ENCODE measurements around the gene COMMD1.
"Not testable (repeated sequence)": the region's sequence is repeated elsewhere in the genome, so short reads cannot be mapped to it uniquely, and the experiment has no call there.

The COMMD1 gene

GRCh38 chr2:61905372-61906185 is at the start of gene COMMD1:
TSS of gene COMMD1 (plus strand) at chr2:61905674. CDS start at chr2:61905679, 5 bp downstream.
- DNase-seq: peak; percentile 80 to 81

DNA sequence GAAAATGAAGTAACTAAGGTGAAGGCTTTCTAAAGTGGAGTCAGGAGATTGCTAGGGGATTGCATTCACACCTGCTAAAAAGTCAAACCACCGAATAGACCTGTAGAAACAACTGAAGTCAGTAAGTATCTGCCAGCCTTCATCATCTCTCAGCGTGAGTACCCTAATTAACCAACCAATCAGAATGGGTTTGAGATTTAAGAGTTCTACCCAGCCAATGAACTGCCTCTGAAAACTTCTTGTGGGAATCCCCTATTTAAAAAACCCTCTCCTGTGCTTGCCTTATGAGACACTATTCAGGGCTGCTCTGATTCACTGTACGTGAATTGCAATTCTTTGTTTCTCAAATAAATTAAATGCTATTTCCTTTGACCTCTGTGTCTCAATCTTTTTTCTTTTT is 48.2 kb upstream of the COMMD1 start:
- no peak for DNase-seq

DNA sequence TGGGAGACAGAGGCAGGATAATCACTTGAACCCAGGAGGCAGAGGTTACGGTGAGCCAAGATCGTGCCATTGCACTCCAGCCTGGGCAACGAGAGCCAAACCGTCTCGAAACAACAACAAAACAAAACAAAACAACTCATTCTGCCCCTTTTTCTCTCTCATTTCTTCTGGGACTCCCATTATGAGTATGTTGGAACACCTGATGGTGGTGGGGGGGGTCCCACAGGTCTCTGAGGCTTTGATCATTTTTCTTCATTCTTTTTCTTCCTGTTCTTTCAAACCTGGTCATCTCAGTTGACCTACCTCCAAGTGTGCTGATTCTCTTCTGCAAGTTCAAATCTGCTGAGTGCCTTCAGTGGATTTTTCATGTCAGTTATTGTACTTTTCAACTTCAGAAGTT is 43.4 kb upstream of the COMMD1 start:
- no peak for DNase-seq

DNA sequence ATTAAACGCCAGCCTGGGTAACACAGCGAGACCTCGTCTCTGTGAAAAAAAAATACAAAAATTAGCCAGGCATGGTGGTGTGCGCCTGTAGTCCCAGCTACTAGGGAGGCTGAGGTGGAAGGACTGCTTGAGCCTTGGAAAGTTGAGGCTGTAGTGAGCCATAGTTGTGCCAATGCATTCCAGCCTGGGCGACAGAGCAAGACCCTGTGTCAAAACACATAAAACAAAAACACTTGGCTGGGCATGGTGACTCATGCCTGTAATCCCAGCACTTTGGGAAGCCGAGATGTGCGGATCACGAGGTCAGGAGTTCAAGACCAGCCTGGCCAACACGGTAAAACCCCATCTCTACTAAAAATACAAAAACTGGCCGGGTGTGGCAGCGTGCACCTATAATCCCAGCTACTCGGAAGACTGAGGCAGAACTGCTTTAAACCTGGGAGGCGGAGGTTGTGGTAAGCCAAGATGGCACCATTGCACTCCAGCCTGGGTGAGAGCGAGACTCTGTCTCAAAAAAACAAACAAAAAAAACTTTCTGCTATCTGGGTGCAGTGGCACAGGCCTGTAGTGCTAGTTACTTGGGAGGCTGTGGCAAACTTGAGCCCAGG is 38.9 kb upstream of the COMMD1 start:
- not testable (repeated sequence) for DNase-seq

DNA sequence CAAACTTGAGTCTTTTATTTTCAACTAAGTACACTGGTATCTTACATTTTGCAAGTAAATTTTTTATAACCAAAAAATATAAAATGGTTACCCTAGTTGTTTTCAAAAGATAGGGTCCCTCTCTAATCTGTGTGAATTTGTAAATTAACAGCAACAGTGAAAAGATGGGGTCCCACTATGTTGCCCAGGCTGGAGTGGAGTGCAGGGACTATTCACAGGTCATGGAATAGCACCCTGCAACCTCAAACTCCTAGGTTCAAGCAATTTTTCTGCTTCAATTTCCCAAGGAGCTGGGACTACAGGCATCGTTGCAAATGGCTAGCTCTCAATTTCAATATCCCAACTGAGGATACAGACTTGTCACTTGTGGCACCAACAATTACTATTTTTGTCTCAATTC is 29.1 kb upstream of the COMMD1 start:
- no peak for DNase-seq

DNA sequence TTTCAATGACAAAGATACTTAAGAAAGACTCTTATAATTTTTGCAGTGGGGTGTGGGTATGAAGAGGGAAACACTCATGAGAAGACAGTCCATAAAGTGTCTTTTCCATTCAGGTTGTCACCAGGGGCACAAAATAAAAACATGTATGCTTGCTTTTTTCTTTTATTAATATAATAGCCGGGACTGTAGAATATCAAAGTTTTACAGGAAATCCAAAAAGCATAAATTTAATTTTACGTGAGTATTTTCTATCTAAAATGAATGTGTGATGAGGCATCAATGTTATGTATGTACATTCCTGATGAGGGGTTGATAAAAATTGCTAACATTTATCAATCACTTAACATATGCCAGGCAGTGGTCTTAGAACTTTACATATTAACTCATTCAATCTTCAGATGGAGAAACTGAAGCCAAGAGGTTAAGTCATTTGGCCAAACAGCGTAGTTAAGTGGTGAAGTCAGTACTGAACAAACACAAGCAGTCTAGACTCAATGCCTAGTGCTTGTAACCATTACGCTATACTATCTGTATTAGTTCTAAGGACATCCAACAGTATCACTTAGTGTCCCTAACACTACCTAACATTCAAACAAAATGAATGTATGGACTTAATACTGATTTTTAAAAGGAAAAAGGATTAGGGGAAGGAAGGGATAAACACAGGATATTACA is 27.8 kb upstream of the COMMD1 start:
- DNase-seq: no peak

DNA sequence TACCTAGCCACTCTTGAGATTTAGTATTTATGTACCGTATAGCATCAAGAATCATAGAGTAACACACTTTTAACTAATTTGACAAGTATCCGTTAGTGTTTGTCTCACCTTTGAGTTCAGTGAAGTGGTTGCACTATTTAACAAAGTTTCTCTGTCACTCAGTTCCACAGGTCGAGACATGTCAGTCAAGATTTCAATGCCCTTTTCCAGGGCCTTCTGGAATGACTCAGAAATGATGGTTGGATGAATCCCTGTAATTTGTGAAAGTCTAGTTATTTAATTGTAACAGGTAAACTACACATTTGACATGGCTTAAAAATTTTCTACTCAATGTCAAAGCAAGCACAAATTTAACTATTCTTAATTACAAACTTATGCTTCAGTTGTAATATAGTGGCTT is 26.7 kb upstream of the COMMD1 start:
- DNase-seq: no peak

DNA sequence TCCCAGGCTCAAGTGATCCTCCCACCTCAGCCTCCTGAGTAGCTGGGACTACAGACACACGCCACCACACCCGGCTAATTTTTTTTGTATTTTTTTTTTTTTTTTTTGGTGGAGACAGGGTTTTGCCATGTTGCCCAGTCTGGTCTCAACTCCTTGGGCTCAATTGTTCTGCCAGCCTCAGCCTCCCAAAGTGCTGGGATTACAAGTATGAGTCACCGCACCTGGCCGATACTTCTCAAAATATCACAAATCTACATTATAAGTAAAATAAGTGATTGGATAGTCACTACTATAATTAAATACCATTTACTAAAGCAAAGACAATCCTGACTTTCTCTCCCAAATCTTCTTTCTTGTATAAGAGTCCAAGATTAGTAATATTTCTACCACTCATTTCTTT is 26.1 kb upstream of the COMMD1 start:
- DNase-seq: not testable (repeated sequence)

DNA sequence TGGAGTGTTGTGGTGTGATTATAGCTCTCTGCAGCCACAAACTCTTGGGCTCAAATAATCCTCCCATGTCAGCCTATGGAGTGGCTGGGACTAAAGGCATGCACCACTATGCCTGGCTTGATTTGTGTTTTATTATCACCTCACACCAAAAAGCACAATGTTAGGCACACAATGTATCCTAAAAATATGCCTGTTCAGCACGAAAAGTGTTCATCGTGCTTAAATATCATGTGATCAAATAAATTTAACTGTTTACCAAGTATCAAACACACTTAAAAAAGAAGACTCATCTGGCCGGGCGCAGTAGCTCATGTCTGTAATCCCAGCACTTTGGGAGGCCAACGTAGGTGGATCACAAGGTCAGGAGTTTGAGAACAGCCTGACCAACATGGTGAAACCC is 22.6 kb upstream of the COMMD1 start:
- no peak for DNase-seq

GRCh38 chr2:61885896-61886603 is 19.4 kb upstream of the COMMD1 start:
- no peak for DNase-seq

GRCh38 chr2:61887717-61888266 is 17.7 kb upstream of the COMMD1 start:
- peak in 1 of 2 donors; percentile 26 for DNase-seq

- DNase-seq: peak; percentile 90 to 93
Observed at GRCh38 chr2:61888267-61889055, 17.0 kb upstream of the COMMD1 start, which contains the start of gene CCT4. TSS of gene CCT4 (minus strand) at chr2:61888656. CDS start at chr2:61888507, 149 bp downstream.

GRCh38 chr2:61898810-61899209 is 6.7 kb upstream of the COMMD1 start:
- DNase-seq: peak in 1 of 2 donors; percentile 16

DNA sequence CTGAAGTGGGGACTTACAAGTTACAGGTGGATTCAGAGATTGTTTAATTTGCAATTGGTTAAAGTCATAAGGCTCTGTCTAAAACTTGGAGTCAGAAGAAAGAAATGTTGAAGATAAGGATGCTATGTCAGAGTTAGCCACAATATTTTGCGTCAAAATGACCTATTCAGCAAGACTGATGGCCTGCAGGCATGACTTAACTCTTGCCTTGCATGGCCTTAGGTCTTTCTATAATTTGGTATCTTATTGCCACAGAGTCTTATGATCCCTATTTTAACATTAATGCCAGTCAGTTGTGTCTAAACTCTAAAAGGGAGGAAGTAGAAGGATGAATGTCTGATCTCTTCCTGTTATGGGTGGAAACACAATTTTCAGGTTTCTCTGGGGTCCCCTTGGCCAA is 5.2 kb upstream of the COMMD1 start:
- DNase-seq: no peak

DNA sequence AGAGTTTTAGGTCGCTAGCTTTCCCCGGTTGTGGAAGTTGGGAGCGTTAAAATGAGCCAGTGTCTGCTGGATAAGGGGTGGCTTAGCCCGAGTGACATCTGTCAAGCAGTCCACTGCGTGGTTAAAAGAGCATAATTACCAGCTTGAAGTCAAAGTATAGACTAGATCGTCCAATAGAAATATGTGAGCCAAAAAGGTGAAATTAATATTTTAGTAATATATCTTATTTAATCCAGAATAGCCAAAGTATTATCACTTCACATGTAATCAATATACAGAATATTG is 654 bp downstream of the COMMD1 start:
- no peak for DNase-seq

DNA sequence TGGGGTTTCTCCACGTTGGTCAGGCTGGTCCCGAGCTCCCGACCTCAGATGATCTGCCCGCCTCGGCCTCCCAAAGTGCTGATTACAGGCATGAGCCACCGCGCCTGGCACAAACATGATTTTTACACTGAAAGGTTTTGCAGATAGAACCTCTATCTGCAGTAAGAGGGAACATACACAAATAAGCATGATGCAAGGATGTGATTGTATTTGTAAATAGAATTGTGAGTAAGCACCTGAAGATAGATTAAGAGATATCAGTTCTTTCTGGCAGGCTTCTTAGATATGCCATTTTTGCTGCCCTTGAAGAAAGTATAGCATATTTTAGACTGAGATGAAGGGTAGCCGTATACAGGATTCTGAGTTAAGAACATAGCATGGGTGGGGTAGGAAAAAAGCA is 3.6 kb downstream of the COMMD1 start:
- DNase-seq: no peak

GRCh38 chr2:61910603-61911002 is 5.1 kb downstream of the COMMD1 start:
- DNase-seq: no peak

DNA sequence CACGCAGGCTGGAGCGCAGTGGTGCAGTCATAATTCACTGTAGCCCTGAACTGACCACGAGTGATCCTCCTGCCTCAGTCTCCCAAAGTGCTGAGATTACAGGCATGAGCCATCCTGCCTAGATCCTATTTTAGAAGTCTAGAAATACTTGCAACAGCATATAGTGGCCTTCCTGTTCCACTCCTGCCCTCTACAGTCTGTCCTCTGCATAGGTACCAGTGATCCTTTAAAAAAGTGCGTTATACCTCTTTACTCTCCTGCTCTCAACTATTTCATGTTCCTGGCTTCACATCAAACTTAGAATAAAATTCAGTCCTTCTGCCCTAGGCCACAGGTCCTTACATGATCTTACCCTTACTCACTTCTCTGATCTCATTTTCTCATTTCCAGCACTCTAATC is 6.0 kb downstream of the COMMD1 start:
- no peak for DNase-seq

GRCh38 chr2:61914794-61915193 is 9.3 kb downstream of the COMMD1 start:
- not testable (repeated sequence) for DNase-seq

GRCh38 chr2:61920548-61920947 is 15.1 kb downstream of the COMMD1 start:
- no peak for DNase-seq

GRCh38 chr2:61922714-61923113 is 17.2 kb downstream of the COMMD1 start:
- no peak for DNase-seq

Data from CD4-positive, alpha-beta T cell treated with Interleukin-1 beta for 1 hour (primary cell).